Panc1 (cell line): ENCODE results near the gene CENPB. TPM values are rescaled to one million over a fixed set of nuclear protein-coding genes. Genes with fewer than 3 reads are reported as not detected.

Source experiments
- ATAC-seq: fragments of 200-7000 bp; cut with Tn5 transposase; 2 replicates; pipeline ENCODE4 v1.9.1; 2020; ENCODE audit warnings: mild to moderate bottlenecking, moderate library complexity
- BruUV-seq: library from RNA; stranded (reverse); fragments of 400-500 nt; replicated peaks from 2 replicates; lab custom pipeline; 2021; lab: Mats Ljungman, UMichigan
- CTCF ChIA-PET: fragments of 300-600 bp; sonication (Branson Sonifier 250); formaldehyde crosslinking; loops from one replicate; lab custom pipeline; 2022; ENCODE audit warnings: antibody characterized with exemption; lab: Charles Lee
- POLR2A ChIA-PET: fragments of 300-600 bp; sonication (Branson Sonifier 250); formaldehyde crosslinking; loops from one replicate; lab custom pipeline; 2022; ENCODE audit warnings: antibody characterized with exemption; lab: Charles Lee
- DNase-seq: peaks from one replicate; pipeline ENCODE4 v3.0.0-alpha.2; 2010; ENCODE audit warnings: low read depth, low spot score
- H3K27ac ChIP-seq: 2 replicates; pipeline ENCODE4 v1.5.1; 2011; ENCODE audit warnings: mild to moderate bottlenecking, low read length, inconsistent platforms
- H3K27me3 ChIP-seq: fragments of 200-500 bp; sonication (Bioruptor generic); 2 replicates; pipeline ENCODE4 v1.6.0; 2014; ENCODE audit warnings: low read length, inconsistent platforms; ENCODE audit not compliant: control insufficient read depth, insufficient read depth
- H3K36me3 ChIP-seq: fragments of 200-500 bp; sonication (Bioruptor generic); 2 replicates; pipeline ENCODE4 v1.5.1; 2014; ENCODE audit warnings: inconsistent platforms, mild to moderate bottlenecking, low read length, moderate library complexity; ENCODE audit not compliant: control insufficient read depth, insufficient read depth
- H3K4me1 ChIP-seq: 2 replicates; pipeline ENCODE4 v1.5.1; 2011; ENCODE audit warnings: inconsistent platforms, mild to moderate bottlenecking, low read length, moderate library complexity; ENCODE audit not compliant: control insufficient read depth, insufficient read depth
- H3K4me3 ChIP-seq, 2 experiments: 2 replicates each; pipeline ENCODE4 v1.5.1; 2011 to 2012; ENCODE audit warnings: low read depth in 2 of 2, low read length in 2 of 2, mild to moderate bottlenecking in 2 of 2, inconsistent platforms in 1 of 2, moderate library complexity in 1 of 2
- H3K9me3 ChIP-seq: fragments of 200-500 bp; sonication (Bioruptor generic); 2 replicates; pipeline ENCODE4 v1.5.1; 2014; ENCODE audit warnings: low read depth, mild to moderate bottlenecking, inconsistent platforms, low read length, moderate library complexity; ENCODE audit not compliant: control insufficient read depth, insufficient read depth
- POLR2AphosphoS5 ChIP-seq: IDR thresholded peaks from 2 replicates; pipeline ENCODE4 v1.6.1; 2012; ENCODE audit warnings: mild to moderate bottlenecking, low read depth, low read length, moderate library complexity
- SIN3A ChIP-seq: IDR thresholded peaks from 2 replicates; pipeline ENCODE4 v1.6.1; 2012; ENCODE audit warnings: low read depth, mild to moderate bottlenecking, low read length, moderate library complexity, borderline replicate concordance; ENCODE audit not compliant: insufficient read depth
- TCF7L2 ChIP-seq: IDR thresholded peaks from 2 replicates; pipeline ENCODE4 v1.6.1; 2011; ENCODE audit warnings: mild to moderate bottlenecking, low read depth, low read length, inconsistent platforms
- in situ Hi-C: cut with HindIII; loops from 2 replicates; pipeline ENCODE4 v1.10.0; 2016; ENCODE audit warnings: low sequenced_read_pairs, low pct_unique_long_range_greater_than_20kb
- intact Hi-C: fragments of 100-400 bp; cut with micrococcal nuclease; formaldehyde crosslinking; loops from one replicate; pipeline ENCODE4 v1.10.0; 2022; ENCODE audit not compliant: unreplicated experiment
- total RNA-seq: library from RNA; stranded (reverse); gene quantifications from one replicate; pipeline ENCODE4 v1.2.1, GENCODE V29; 2021; ENCODE audit not compliant: unreplicated experiment
- TF ChIP-seq, protein P1 (sequence below), 2 experiments: IDR thresholded peaks; 2 replicates each; pipeline ENCODE4 v1.6.1; 2011 to 2012; ENCODE audit warnings: low read depth in 2 of 2, control low read depth in 1 of 2, low read length in 1 of 2, mild to moderate bottlenecking in 1 of 2, moderate library complexity in 1 of 2; ENCODE audit not compliant: insufficient read depth in 1 of 2
- TF ChIP-seq, protein P2 (sequence below): fragments of 450-650 bp; IDR thresholded peaks from 2 replicates; pipeline ENCODE4 v1.5.1; 2017; ENCODE audit warnings: mild to moderate bottlenecking

CENPB gene
- total RNA-seq, 1 experiment from 2014 or later, result 154 TPM

DNA sequence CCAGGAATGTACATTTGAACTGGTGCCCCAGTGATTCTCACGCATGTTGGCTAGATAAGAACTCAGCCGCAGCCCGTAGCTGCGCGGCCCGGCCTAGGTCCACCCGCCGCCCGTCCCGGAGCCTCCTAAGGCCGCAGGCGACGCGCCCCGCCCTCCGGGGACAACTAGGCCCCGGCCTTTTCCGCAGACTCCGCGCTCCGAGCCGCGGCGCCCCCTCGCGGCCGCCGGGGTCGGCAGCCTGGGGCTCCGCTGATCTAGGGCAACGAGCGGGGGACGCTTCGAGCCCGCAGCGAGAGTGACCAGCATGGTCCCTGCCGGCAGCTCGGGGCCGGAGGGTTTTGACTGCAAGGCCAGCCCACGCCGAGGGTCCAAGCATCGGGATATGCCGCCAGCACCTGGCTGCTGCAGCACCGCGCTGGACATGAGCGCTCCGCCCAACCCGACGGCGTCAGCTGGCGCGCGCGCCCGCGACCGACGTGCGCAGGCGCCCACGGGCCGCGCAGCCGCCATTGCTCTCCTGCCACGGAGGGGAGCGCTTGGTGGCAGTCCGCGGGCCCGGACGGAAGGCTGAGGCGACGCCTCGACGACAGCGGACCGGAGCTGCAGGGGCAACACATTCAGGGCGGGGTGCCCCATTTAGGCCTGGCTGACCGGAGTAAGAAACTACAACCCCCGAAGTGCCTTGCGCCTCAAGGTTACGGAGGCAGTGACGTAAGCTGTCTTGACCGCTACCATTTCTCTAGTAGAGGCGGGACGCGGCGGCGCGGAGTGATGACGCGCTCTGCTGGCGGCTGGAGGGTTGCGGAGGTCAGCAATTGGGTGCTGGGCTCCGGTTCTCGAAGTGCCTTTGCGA, 33.7 kb upstream of the CENPB start, which contains the start of gene AP5S1:
TSS of gene AP5S1 (plus strand) at position 500 of the 853 bp plus-strand sequence. CDS start 1,571 bp downstream, outside the sequence.
- Histone ChIP-seq H3K9me3 (no peaks in the 10 kb centered on the region), H3K4me1 (peaks cover 23% of the 10 kb centered on the region), H3K36me3 (0 out of 2 replicates have a peak, but pooled peaks cover 4% of the 10 kb centered on the region), H3K27me3 (no peaks in the 10 kb centered on the region), H3K4me3 (peak within 1 kb of the TSS; percentile 60 to 74), H3K27ac (peak within 1 kb of the TSS; percentile 89)
- in situ Hi-C loops, result no loop called here
- no TSS peak for BruUV-seq
- CTCF ChIA-PET, result interaction anchor here (0.6 to 1.9 kb wide), 6 partner anchors 15 to 39 kb away, joined by 3 to 7 read pairs (median 5); partner anchors contain the start of gene SPEF1
- ATAC-seq, result peak; percentile 91
- DNase-seq, result peak; percentile 88
- TF ChIP-seq POLR2AphosphoS5, result peak; percentile 89
- TF ChIP-seq, protein P1, sequence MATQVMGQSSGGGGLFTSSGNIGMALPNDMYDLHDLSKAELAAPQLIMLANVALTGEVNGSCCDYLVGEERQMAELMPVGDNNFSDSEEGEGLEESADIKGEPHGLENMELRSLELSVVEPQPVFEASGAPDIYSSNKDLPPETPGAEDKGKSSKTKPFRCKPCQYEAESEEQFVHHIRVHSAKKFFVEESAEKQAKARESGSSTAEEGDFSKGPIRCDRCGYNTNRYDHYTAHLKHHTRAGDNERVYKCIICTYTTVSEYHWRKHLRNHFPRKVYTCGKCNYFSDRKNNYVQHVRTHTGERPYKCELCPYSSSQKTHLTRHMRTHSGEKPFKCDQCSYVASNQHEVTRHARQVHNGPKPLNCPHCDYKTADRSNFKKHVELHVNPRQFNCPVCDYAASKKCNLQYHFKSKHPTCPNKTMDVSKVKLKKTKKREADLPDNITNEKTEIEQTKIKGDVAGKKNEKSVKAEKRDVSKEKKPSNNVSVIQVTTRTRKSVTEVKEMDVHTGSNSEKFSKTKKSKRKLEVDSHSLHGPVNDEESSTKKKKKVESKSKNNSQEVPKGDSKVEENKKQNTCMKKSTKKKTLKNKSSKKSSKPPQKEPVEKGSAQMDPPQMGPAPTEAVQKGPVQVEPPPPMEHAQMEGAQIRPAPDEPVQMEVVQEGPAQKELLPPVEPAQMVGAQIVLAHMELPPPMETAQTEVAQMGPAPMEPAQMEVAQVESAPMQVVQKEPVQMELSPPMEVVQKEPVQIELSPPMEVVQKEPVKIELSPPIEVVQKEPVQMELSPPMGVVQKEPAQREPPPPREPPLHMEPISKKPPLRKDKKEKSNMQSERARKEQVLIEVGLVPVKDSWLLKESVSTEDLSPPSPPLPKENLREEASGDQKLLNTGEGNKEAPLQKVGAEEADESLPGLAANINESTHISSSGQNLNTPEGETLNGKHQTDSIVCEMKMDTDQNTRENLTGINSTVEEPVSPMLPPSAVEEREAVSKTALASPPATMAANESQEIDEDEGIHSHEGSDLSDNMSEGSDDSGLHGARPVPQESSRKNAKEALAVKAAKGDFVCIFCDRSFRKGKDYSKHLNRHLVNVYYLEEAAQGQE (IDR thresholded peaks at IDR 0.05; ENCODE audit: insufficient read depth in 1 of 2, low read depth in 2 of 2, low read length in 1 of 2), result no peak; a peak in 1 of 4 replicates
- TF ChIP-seq, protein P2, sequence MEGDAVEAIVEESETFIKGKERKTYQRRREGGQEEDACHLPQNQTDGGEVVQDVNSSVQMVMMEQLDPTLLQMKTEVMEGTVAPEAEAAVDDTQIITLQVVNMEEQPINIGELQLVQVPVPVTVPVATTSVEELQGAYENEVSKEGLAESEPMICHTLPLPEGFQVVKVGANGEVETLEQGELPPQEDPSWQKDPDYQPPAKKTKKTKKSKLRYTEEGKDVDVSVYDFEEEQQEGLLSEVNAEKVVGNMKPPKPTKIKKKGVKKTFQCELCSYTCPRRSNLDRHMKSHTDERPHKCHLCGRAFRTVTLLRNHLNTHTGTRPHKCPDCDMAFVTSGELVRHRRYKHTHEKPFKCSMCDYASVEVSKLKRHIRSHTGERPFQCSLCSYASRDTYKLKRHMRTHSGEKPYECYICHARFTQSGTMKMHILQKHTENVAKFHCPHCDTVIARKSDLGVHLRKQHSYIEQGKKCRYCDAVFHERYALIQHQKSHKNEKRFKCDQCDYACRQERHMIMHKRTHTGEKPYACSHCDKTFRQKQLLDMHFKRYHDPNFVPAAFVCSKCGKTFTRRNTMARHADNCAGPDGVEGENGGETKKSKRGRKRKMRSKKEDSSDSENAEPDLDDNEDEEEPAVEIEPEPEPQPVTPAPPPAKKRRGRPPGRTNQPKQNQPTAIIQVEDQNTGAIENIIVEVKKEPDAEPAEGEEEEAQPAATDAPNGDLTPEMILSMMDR, result peak; percentile 99
- POLR2A ChIA-PET, result interaction anchor here (0.5 to 0.9 kb wide), 3 partner anchors 19 to 39 kb away, joined by 3 to 4 read pairs (median 3); partner anchors contain the start of gene SPEF1
- intact Hi-C loops, result loop anchor here (2.0 kb wide), 1 partner anchor 31 kb away; no protein-coding TSS in a partner anchor

DNA sequence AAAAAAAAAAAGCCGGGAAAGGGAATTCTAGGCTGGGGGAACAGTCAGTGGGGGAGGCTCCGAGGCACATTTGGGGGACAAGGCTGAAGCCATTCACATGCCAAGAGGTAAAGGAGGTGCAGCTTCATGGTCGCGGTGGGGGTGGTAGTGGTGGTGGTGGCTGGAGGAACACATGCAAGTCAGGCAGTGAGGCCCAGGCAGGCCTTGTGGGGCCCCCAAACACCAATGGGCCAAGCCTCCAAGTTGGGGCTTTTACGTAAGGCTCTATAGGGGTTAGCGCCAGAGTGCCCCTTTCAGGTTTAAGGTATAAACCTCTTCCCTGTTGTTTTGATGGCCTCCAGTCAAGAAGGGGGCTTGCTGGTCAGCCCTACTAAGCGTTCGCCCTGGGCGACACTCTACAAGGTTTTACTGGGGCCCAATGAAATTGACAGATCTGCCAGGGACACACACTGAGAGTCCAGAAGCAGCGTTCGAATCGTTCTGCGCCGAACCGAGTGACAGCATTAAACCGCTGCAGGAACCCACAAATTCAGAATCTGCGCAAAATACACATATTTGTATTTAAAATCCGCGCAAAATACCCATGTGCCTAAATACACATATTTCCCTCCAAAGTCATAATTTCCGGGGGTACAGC, 33.0 kb upstream of the CENPB start:
- in situ Hi-C loops, result no loop called here
- Histone ChIP-seq H3K27ac (peak overlapping the region; percentile 89), H3K36me3 (0 out of 2 replicates have a peak, but pooled peaks cover 4% of the 10 kb centered on the region), H3K9me3 (no peaks in the 10 kb centered on the region), H3K4me1 (peaks cover 23% of the 10 kb centered on the region), H3K27me3 (no peaks in the 10 kb centered on the region), H3K4me3 (peak overlapping the region; percentile 60 to 74)
- POLR2A ChIA-PET, result interaction anchor here (0.5 to 0.7 kb wide), 2 partner anchors 31 to 32 kb away, joined by 4 to 12 read pairs; no protein-coding TSS in a partner anchor
- no peak for DNase-seq
- CTCF ChIA-PET, result interaction anchor here (0.6 kb wide), 3 partner anchors 13 to 1302 kb away, joined by 3 to 6 read pairs (median 4); no protein-coding TSS in a partner anchor
- no peak for ATAC-seq
- TF ChIP-seq, protein P1 (IDR thresholded peaks at IDR 0.05; ENCODE audit: insufficient read depth in 1 of 2, low read depth in 2 of 2, low read length in 1 of 2), result no peak
- TF ChIP-seq SIN3A (no peak), POLR2AphosphoS5 (no peak), TCF7L2 (no peak)
- TF ChIP-seq, protein P2, result no peak
- intact Hi-C loops, result loop anchor here (2.0 kb wide), 1 partner anchor 31 kb away; no protein-coding TSS in a partner anchor
- BruUV-seq, result no TSS peak
